Liver (tissue), 9 donors: ENCODE data around the gene CCNK. TPM values are rescaled to one million over a fixed set of nuclear protein-coding genes. Genes with fewer than 3 reads are reported as not detected.

Experiments
- DNase-seq: peaks from one replicate; pipeline ENCODE4 v3.0.0-alpha.2; 2017; ENCODE audit warnings: low spot score
- H3K27ac ChIP-seq, 2 donors: one replicate each; pipeline ENCODE4 v1.7.0; 2013; ENCODE audit warnings: inconsistent platforms in 2 of 2, low read length in 2 of 2, control low read depth in 1 of 2, low read depth in 1 of 2, mild to moderate bottlenecking in 1 of 2
- H3K27me3 ChIP-seq, 4 donors: one replicate each; pipeline versions ENCODE4 v1.6.1 to v1.7.0; 2013; ENCODE audit warnings: low read length in 3 of 4, inconsistent platforms in 1 of 4, mild to moderate bottlenecking in 1 of 4, moderate library complexity in 1 of 4; ENCODE audit not compliant: control insufficient read depth in 4 of 4, insufficient read depth in 4 of 4
- H3K36me3 ChIP-seq, 4 donors: one replicate each; pipeline versions ENCODE4 v1.6.1 to v1.7.0; 2013; ENCODE audit warnings: low read length in 3 of 4, mild to moderate bottlenecking in 3 of 4, low read depth in 1 of 4, moderate library complexity in 1 of 4; ENCODE audit not compliant: control insufficient read depth in 4 of 4, insufficient read depth in 3 of 4
- H3K4me1 ChIP-seq, 4 donors: one replicate each; pipeline versions ENCODE4 v1.6.1 to v1.7.0; 2013; ENCODE audit warnings: low read length in 3 of 4, mild to moderate bottlenecking in 3 of 4, moderate library complexity in 1 of 4; ENCODE audit not compliant: control insufficient read depth in 4 of 4, insufficient read depth in 4 of 4
- H3K4me3 ChIP-seq, 3 donors: one replicate each; pipeline versions ENCODE4 v1.6.1 to v1.7.0; 2013; ENCODE audit warnings: low read length in 3 of 3, control low read depth in 1 of 3, low read depth in 1 of 3, mild to moderate bottlenecking in 1 of 3
- H3K9ac ChIP-seq, 2 donors: one replicate each; pipeline ENCODE4 v1.7.0; 2013; ENCODE audit warnings: low read length in 2 of 2, mild to moderate bottlenecking in 2 of 2, moderate library complexity in 2 of 2, control low read depth in 1 of 2, low read depth in 1 of 2
- H3K9me3 ChIP-seq, 4 donors: one replicate each; pipeline versions ENCODE4 v1.6.1 to v1.7.0; 2013; ENCODE audit warnings: low read length in 3 of 4; ENCODE audit not compliant: control insufficient read depth in 4 of 4
- EGR1 ChIP-seq, 2 donors: IDR thresholded peaks; 2 replicates each; pipeline ENCODE4 v1.6.1; 2016 to 2018; ENCODE audit warnings: antibody characterized with exemption in 2 of 2, low read depth in 2 of 2
- FOXA1 ChIP-seq: IDR thresholded peaks from 2 replicates; pipeline ENCODE4 v1.6.1; 2016; ENCODE audit warnings: antibody characterized with exemption
- FOXA2 ChIP-seq: IDR thresholded peaks from 2 replicates; pipeline ENCODE4 v1.6.1; 2016; ENCODE audit warnings: antibody characterized with exemption
- GABPA ChIP-seq, 2 donors: IDR thresholded peaks in 1 of 2; conservative IDR thresholded peaks in 1 of 2; 2 replicates each; pipeline ENCODE4 v1.6.1; 2016; ENCODE audit warnings: antibody characterized with exemption in 2 of 2, mild to moderate bottlenecking in 1 of 2, moderate library complexity in 1 of 2
- HNF4A ChIP-seq, 2 donors: conservative IDR thresholded peaks; 2 replicates each; pipeline ENCODE4 v1.6.1; 2016; ENCODE audit warnings: antibody characterized with exemption in 2 of 2, mild to moderate bottlenecking in 2 of 2
- HNF4G ChIP-seq: IDR thresholded peaks from 2 replicates; pipeline ENCODE4 v1.6.1; 2016; ENCODE audit warnings: antibody characterized with exemption
- JUND ChIP-seq, 2 donors: IDR thresholded peaks; 2 replicates each; pipeline ENCODE4 v1.6.1; 2016; ENCODE audit warnings: antibody characterized with exemption in 2 of 2
- MAX ChIP-seq: IDR thresholded peaks from 2 replicates; pipeline ENCODE4 v1.6.1; 2016; ENCODE audit warnings: antibody characterized with exemption
- NR2F2 ChIP-seq: IDR thresholded peaks from 2 replicates; pipeline ENCODE4 v1.6.1; 2016; ENCODE audit warnings: antibody characterized with exemption
- RAD21 ChIP-seq, 2 donors: IDR thresholded peaks; 2 replicates each; pipeline ENCODE4 v1.6.1; 2016; ENCODE audit warnings: antibody characterized with exemption in 2 of 2, mild to moderate bottlenecking in 2 of 2
- RXRA ChIP-seq, 2 donors: IDR thresholded peaks; 2 replicates each; pipeline ENCODE4 v1.6.1; 2017 to 2018; ENCODE audit warnings: antibody characterized with exemption in 2 of 2, mild to moderate bottlenecking in 1 of 2
- SP1 ChIP-seq: IDR thresholded peaks from 2 replicates; pipeline ENCODE4 v1.6.1; 2018; ENCODE audit warnings: antibody characterized with exemption, mild to moderate bottlenecking
- TAF1 ChIP-seq: conservative IDR thresholded peaks from 2 replicates; pipeline ENCODE4 v1.6.1; 2016; ENCODE audit warnings: antibody characterized with exemption, mild to moderate bottlenecking
- YY1 ChIP-seq: IDR thresholded peaks from 2 replicates; pipeline ENCODE4 v1.6.1; 2016; ENCODE audit warnings: antibody characterized with exemption, mild to moderate bottlenecking
- ZBTB33 ChIP-seq: IDR thresholded peaks from 2 replicates; pipeline ENCODE4 v1.6.1; 2016; ENCODE audit warnings: antibody characterized with exemption
- WGBS: extraction: QIAGEN DNeasy Blood & Tissue Kit; methylation state at CpG from one replicate; pipeline ENCODE4 v1.1.7; 2013; 5-methylcytosine and 5-hydroxymethylcytosine counted together
- polyA plus RNA-seq, 2 donors: library from polyadenylated mRNA; stranded (reverse) in 1 of 2; unstranded in 1 of 2; fragments of 200-250 nt in 1 of 2; fragments of >200 nt in 1 of 2; fragmentation: Nextera tagmentation in 1 of 2; extraction: Ambion mirVana in 1 of 2; gene quantifications; one replicate each; pipeline versions ENCODE4 v1.2.1 to v1.2.3, GENCODE V29; 2013 to 2015
- total RNA-seq, 2 donors: library from RNA; depleted of rRNA; stranded (reverse); fragments of >200 nt; gene quantifications; one replicate each; pipeline ENCODE4 v1.2.3, GENCODE V29; 2014
- TF ChIP-seq, protein P1 (sequence below): IDR thresholded peaks from 2 replicates; pipeline ENCODE4 v1.6.1; 2016; ENCODE audit warnings: antibody characterized with exemption, mild to moderate bottlenecking
- TF ChIP-seq, protein P2 (sequence below): IDR thresholded peaks from 2 replicates; pipeline ENCODE4 v1.6.1; 2016; ENCODE audit warnings: antibody characterized with exemption
- TF ChIP-seq, protein P3 (sequence below): fragments of 150-350 bp; IDR thresholded peaks from 2 replicates; pipeline ENCODE4 v1.5.1; 2017; ENCODE audit warnings: improper control_type of control experiment, low read depth, low read length; ENCODE audit not compliant: missing input control
- donor health status: healthy.
- donor health status: healthy.
- donor health status: healthy.
- donor health status: healthy.
- donor health status: healthy.

The CCNK gene
- total and polyA plus RNA-seq, 4 donors: 7.7 to 33.4 (median 13.2) TPM

- no peaks in the 10 kb centered on the region for H3K4me1 ChIP-seq
- H3K4me3 ChIP-seq: no peak overlapping the region
- no peaks in the 10 kb centered on the region for H3K9me3 ChIP-seq
- TF ChIP-seq FOXA2: no peak
- no peak for TF ChIP-seq YY1
- TF ChIP-seq RAD21 (IDR thresholded peaks at IDR 0.05): no peak
- TF ChIP-seq HNF4A (conservative IDR thresholded peaks at IDR 0.05): no peak
- no peak for TF ChIP-seq NR2F2
- no peak for TF ChIP-seq SP1
- no peak for TF ChIP-seq FOXA1
- no peak for TF ChIP-seq HNF4G
- TF ChIP-seq, protein P1, sequence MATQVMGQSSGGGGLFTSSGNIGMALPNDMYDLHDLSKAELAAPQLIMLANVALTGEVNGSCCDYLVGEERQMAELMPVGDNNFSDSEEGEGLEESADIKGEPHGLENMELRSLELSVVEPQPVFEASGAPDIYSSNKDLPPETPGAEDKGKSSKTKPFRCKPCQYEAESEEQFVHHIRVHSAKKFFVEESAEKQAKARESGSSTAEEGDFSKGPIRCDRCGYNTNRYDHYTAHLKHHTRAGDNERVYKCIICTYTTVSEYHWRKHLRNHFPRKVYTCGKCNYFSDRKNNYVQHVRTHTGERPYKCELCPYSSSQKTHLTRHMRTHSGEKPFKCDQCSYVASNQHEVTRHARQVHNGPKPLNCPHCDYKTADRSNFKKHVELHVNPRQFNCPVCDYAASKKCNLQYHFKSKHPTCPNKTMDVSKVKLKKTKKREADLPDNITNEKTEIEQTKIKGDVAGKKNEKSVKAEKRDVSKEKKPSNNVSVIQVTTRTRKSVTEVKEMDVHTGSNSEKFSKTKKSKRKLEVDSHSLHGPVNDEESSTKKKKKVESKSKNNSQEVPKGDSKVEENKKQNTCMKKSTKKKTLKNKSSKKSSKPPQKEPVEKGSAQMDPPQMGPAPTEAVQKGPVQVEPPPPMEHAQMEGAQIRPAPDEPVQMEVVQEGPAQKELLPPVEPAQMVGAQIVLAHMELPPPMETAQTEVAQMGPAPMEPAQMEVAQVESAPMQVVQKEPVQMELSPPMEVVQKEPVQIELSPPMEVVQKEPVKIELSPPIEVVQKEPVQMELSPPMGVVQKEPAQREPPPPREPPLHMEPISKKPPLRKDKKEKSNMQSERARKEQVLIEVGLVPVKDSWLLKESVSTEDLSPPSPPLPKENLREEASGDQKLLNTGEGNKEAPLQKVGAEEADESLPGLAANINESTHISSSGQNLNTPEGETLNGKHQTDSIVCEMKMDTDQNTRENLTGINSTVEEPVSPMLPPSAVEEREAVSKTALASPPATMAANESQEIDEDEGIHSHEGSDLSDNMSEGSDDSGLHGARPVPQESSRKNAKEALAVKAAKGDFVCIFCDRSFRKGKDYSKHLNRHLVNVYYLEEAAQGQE: no peak
- TF ChIP-seq, protein P2, sequence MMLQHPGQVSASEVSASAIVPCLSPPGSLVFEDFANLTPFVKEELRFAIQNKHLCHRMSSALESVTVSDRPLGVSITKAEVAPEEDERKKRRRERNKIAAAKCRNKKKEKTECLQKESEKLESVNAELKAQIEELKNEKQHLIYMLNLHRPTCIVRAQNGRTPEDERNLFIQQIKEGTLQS: no peak
- TF ChIP-seq, protein P3, sequence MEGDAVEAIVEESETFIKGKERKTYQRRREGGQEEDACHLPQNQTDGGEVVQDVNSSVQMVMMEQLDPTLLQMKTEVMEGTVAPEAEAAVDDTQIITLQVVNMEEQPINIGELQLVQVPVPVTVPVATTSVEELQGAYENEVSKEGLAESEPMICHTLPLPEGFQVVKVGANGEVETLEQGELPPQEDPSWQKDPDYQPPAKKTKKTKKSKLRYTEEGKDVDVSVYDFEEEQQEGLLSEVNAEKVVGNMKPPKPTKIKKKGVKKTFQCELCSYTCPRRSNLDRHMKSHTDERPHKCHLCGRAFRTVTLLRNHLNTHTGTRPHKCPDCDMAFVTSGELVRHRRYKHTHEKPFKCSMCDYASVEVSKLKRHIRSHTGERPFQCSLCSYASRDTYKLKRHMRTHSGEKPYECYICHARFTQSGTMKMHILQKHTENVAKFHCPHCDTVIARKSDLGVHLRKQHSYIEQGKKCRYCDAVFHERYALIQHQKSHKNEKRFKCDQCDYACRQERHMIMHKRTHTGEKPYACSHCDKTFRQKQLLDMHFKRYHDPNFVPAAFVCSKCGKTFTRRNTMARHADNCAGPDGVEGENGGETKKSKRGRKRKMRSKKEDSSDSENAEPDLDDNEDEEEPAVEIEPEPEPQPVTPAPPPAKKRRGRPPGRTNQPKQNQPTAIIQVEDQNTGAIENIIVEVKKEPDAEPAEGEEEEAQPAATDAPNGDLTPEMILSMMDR: no peak
- no peak for TF ChIP-seq TAF1
- TF ChIP-seq JUND (IDR thresholded peaks at IDR 0.05): no peak
- TF ChIP-seq ZBTB33: no peak
- TF ChIP-seq MAX: no peak
- 95% methylated on average over 5 of the region's 5 CpGs for WGBS
- no peaks in the 10 kb centered on the region for H3K27me3 ChIP-seq
- no peak for DNase-seq
- no peak overlapping the region for H3K27ac ChIP-seq
- H3K9ac ChIP-seq: no peak overlapping the region
- H3K36me3 ChIP-seq: peaks cover 2 to 59% (median 29%) of the 10 kb centered on the region in 4 donors
Observed at GRCh38 chr14:99451234-99451633, 30.0 kb upstream of the CCNK start.

DNA sequence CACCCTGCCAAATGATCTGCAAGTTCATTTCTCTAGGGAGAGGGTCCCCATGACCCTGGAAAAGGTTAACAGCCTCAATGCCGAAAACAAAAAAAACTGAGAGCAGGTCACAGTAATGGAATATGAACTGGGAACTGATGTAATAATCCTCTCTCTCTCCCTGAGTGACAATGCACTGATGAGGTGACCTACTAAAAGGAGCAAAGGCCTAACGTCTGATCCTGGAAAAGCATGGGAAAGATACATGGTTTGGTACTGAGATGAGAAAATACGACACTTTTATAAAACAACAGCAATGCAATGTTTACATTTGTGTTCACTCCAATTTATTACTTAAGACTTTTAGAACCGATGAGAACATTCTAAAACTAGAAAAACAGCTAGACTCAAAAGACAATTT, 28.2 kb upstream of the CCNK start:
- Histone ChIP-seq H3K4me1 (no peaks in the 10 kb centered on the region), H3K36me3 (peaks cover 5 to 59% (median 34%) of the 10 kb centered on the region in 4 donors), H3K27me3 (no peaks in the 10 kb centered on the region), H3K27ac (no peak overlapping the region), H3K9me3 (no peaks in the 10 kb centered on the region), H3K9ac (no peak overlapping the region), H3K4me3 (no peak overlapping the region)
- 83% methylated on average over 4 of the region's 4 CpGs for WGBS
- TF ChIP-seq, protein P3: no peak
- no peak for TF ChIP-seq YY1
- TF ChIP-seq, protein P2: no peak
- no peak for TF ChIP-seq EGR1 (IDR thresholded peaks at IDR 0.05; ENCODE audit: low read depth in 2 of 2)
- TF ChIP-seq RXRA (IDR thresholded peaks at IDR 0.05): no peak
- TF ChIP-seq ZBTB33: no peak
- no peak for TF ChIP-seq JUND (IDR thresholded peaks at IDR 0.05)
- TF ChIP-seq GABPA (IDR thresholded peaks at IDR 0.05 in 1 of 2, conservative IDR thresholded peaks at IDR 0.05 in 1 of 2): no peak
- TF ChIP-seq RAD21 (IDR thresholded peaks at IDR 0.05): no peak
- TF ChIP-seq NR2F2: no peak
- no peak for TF ChIP-seq SP1
- no peak for TF ChIP-seq FOXA1
- TF ChIP-seq MAX: no peak
- DNase-seq: no peak
